NCI-H1930 (cell line): ENCODE results near the gene ANO4.
"Not testable (repeated sequence)": the region's sequence is repeated elsewhere in the genome, so short reads cannot be mapped to it uniquely, and the experiment has no call there.

Experiments used
- DNase-seq, 2 experiments: peaks; one replicate each; lab custom pipeline; 2025; lab: John Stamatoyannopoulos, UW

ANO4 gene

GRCh38 chr12:100953217-100953616 lies 158.6 kb downstream of the ANO4 start:
- no peak for DNase-seq

- no peak for DNase-seq
Measured at GRCh38 chr12:100953677-100954076, 159.1 kb downstream of the ANO4 start.

GRCh38 chr12:100954118-100954517 lies 159.5 kb downstream of the ANO4 start:
- DNase-seq: no peak

- DNase-seq: no peak
Measured at GRCh38 chr12:100955139-100955538, 160.6 kb downstream of the ANO4 start.

- DNase-seq: no peak
Measured at GRCh38 chr12:100956311-100956852, 161.8 kb downstream of the ANO4 start.

GRCh38 chr12:100959481-100959880 lies 164.9 kb downstream of the ANO4 start:
- no peak for DNase-seq

- DNase-seq: no peak
Measured at GRCh38 chr12:100962086-100962712, 167.6 kb downstream of the ANO4 start.

- no peak for DNase-seq
Measured at GRCh38 chr12:100963381-100963780, 168.8 kb downstream of the ANO4 start.

GRCh38 chr12:100964028-100964427 lies 169.5 kb downstream of the ANO4 start:
- no peak for DNase-seq

- DNase-seq: no peak
Measured at GRCh38 chr12:100967189-100967588, 172.6 kb downstream of the ANO4 start.

- no peak for DNase-seq
Measured at GRCh38 chr12:100970894-100971293, 176.3 kb downstream of the ANO4 start.

- no peak for DNase-seq
Measured at GRCh38 chr12:100972121-100972520, 177.5 kb downstream of the ANO4 start.

- no peak for DNase-seq
Measured at GRCh38 chr12:100974341-100974740, 179.8 kb downstream of the ANO4 start.

- DNase-seq: no peak
Measured at GRCh38 chr12:100974747-100975146, 180.2 kb downstream of the ANO4 start.

- DNase-seq: no peak
Measured at GRCh38 chr12:100976735-100977134, 182.2 kb downstream of the ANO4 start.

GRCh38 chr12:100980856-100981255 lies 186.3 kb downstream of the ANO4 start:
- DNase-seq: no peak

- no peak for DNase-seq
Measured at GRCh38 chr12:100982511-100983183, 188.1 kb downstream of the ANO4 start.

GRCh38 chr12:100984796-100985195 lies 190.2 kb downstream of the ANO4 start:
- DNase-seq: no peak

GRCh38 chr12:100986595-100987547 lies 192.3 kb downstream of the ANO4 start:
- DNase-seq: no peak

- no peak for DNase-seq
Measured at GRCh38 chr12:100987552-100988521, 193.3 kb downstream of the ANO4 start.

- not testable (repeated sequence) for DNase-seq
Measured at GRCh38 chr12:100989509-100989908, 194.9 kb downstream of the ANO4 start.
